Adrenal gland (tissue), 5 donors: ENCODE measurements around the gene DIP2C.

Source experiments
- CTCF ChIP-seq, 6 experiments: fragments of 450-650 bp in 4 of 6; fragments of 200-600 bp in 2 of 6; sonication (generic) in 1 of 6; IDR thresholded peaks; 1 replicate in 5 of 6; 2 replicates in 1 of 6; pipeline versions ENCODE4 v1.5.1 to v1.8.0; 2016 to 2021; ENCODE audit warnings: antibody characterized with exemption in 6 of 6, mild to moderate bottlenecking in 2 of 6, moderate library complexity in 1 of 6
- POLR2A ChIP-seq, 2 donors: fragments of 450-650 bp; IDR thresholded peaks; one replicate each; pipeline ENCODE4 v1.6.1; 2017; ENCODE audit warnings: antibody characterized with exemption in 2 of 2, mild to moderate bottlenecking in 2 of 2, moderate library complexity in 1 of 2
- donor health status: DM: no; HTN: no; CAD: no.

- no peak for TF ChIP-seq CTCF (IDR thresholded peaks at IDR 0.05)
- TF ChIP-seq POLR2A (IDR thresholded peaks at IDR 0.05), result no peak
Measured at GRCh38 chr10:676178-676577, 13.3 kb downstream of the DIP2C start.
